K562 (cell line): ENCODE data around the gene POLR3G. TPM values are rescaled to one million over a fixed set of nuclear protein-coding genes. Genes with fewer than 3 reads are reported as not detected.

Experiments used
- ATAC-seq: fragments of 200-7000 bp; cut with Tn5 transposase; 3 replicates; pipeline ENCODE4 v1.9.1; 2020; ENCODE audit warnings: moderate library complexity
- BruUV-seq: library from RNA; stranded (reverse); fragments of 400-500 nt; replicated peaks from 2 replicates; lab custom pipeline; 2021; lab: Mats Ljungman, UMichigan
- CTCF ChIA-PET: fragments of 300-600 bp; formaldehyde crosslinking; extraction: SDS; loops from one replicate; lab custom pipeline; 2021; ENCODE audit warnings: low intra/inter-chr PET ratio; lab: Yijun Ruan, JAX
- POLR2A ChIA-PET: fragments of 300-600, 350-650 bp; sonication (Branson Sonifier 250); formaldehyde crosslinking; extraction: SDS; loops from one replicate; lab custom pipeline; 2021; ENCODE audit warnings: antibody characterized with exemption, inconsistent platforms; lab: Yijun Ruan, JAX
- DNase-seq, 4 experiments: peaks; one replicate each; pipeline versions ENCODE4 v3.0.0 to v3.0.0-alpha.2; 2011 to 2018; ENCODE audit warnings: low spot score in 3 of 4, mixed read lengths in 3 of 4; ENCODE audit errors: extremely low read depth in 1 of 4
- FAIRE-seq: peaks from 2 replicates; lab custom pipeline; 2011; peaks lifted over from hg19 to GRCh38; lab: Jason Lieb, UNC
- H2AFZ ChIP-seq: 2 replicates; pipeline ENCODE4 v1.6.0; 2011; ENCODE audit warnings: low read depth, low read length, control low read depth, inconsistent platforms
- H3K27ac ChIP-seq: fragments of 200-600 bp; 3 replicates; pipeline ENCODE4 v1.8.0; 2011; ENCODE audit warnings: low read depth, mild to moderate bottlenecking, control low read depth, inconsistent platforms, low read length, moderate library complexity, mixed read lengths; ENCODE audit errors: extremely low read depth
- H3K27me3 ChIP-seq, 2 experiments: fragments of 300-600 bp in 1 of 2; 2 replicates in 1 of 2; 3 replicates in 1 of 2; pipeline versions ENCODE4 v1.6.0 to v1.8.0; 2011; ENCODE audit warnings: inconsistent platforms in 2 of 2, low read length in 2 of 2, mild to moderate bottlenecking in 1 of 2, mixed read lengths in 1 of 2, moderate library complexity in 1 of 2; ENCODE audit not compliant: control insufficient read depth in 2 of 2, insufficient read depth in 2 of 2
- H3K36me3 ChIP-seq: fragments of 300-600 bp; 3 replicates; pipeline ENCODE4 v1.8.0; 2011; ENCODE audit warnings: mild to moderate bottlenecking, low read length, inconsistent platforms; ENCODE audit not compliant: control insufficient read depth, insufficient read depth
- H3K4me1 ChIP-seq, 2 experiments: fragments of 200-600 bp in 1 of 2; replicated peaks in 1 of 2; 2 replicates in 1 of 2; 3 replicates in 1 of 2; pipeline versions ENCODE4 v1.5.1 to v1.8.0; 2011; ENCODE audit warnings: inconsistent platforms in 2 of 2, low read length in 2 of 2, mild to moderate bottlenecking in 1 of 2, mixed read lengths in 1 of 2, moderate library complexity in 1 of 2; ENCODE audit not compliant: control insufficient read depth in 2 of 2, insufficient read depth in 2 of 2
- H3K4me2 ChIP-seq: 2 replicates; pipeline ENCODE4 v1.6.1; 2011; ENCODE audit warnings: low read length, control low read depth, inconsistent platforms, mixed read lengths; ENCODE audit not compliant: insufficient read depth
- H3K4me3 ChIP-seq: fragments of 200-600 bp; sonication (generic), shearing (Covaris generic); 2 replicates; pipeline ENCODE4 v1.5.1; 2016; ENCODE audit warnings: control low read depth, inconsistent platforms
- H3K79me2 ChIP-seq: fragments of 200-600 bp; 3 replicates; pipeline ENCODE4 v1.8.0; 2011; ENCODE audit warnings: low read length, inconsistent platforms; ENCODE audit not compliant: control insufficient read depth, insufficient read depth
- H3K9ac ChIP-seq, 2 experiments: 2 replicates each; pipeline versions ENCODE4 v1.6.0 to v1.6.1; 2011; ENCODE audit warnings: low read depth in 2 of 2, low read length in 2 of 2, control low read depth in 1 of 2, inconsistent platforms in 1 of 2, mild to moderate bottlenecking in 1 of 2, mixed read lengths in 1 of 2; ENCODE audit not compliant: insufficient read depth in 1 of 2
- H3K9me1 ChIP-seq: one replicate; pipeline ENCODE4 v1.6.0; 2011; ENCODE audit warnings: inconsistent platforms, mild to moderate bottlenecking, low read length, moderate library complexity; ENCODE audit not compliant: control insufficient read depth, insufficient read depth
- H3K9me3 ChIP-seq: replicated peaks from 2 replicates; pipeline ENCODE4 v1.5.1; 2011; ENCODE audit warnings: low read depth, low read length, inconsistent platforms; ENCODE audit not compliant: control insufficient read depth, insufficient read depth
- H4K20me1 ChIP-seq: replicated peaks from 2 replicates; pipeline ENCODE4 v1.6.1; 2011; ENCODE audit warnings: low read length, inconsistent platforms, mixed read lengths; ENCODE audit not compliant: control insufficient read depth, insufficient read depth
- CHAMP1 ChIP-seq: fragments of 450-650 bp; IDR thresholded peaks from 2 replicates; pipeline ENCODE4 v1.6.1; 2016; ENCODE audit warnings: mild to moderate bottlenecking
- EP400 ChIP-seq: fragments of 450-650 bp; IDR thresholded peaks from 2 replicates; pipeline ENCODE4 v1.6.1; 2017; ENCODE audit warnings: antibody characterized with exemption, mild to moderate bottlenecking, moderate library complexity
- FOS ChIP-seq: IDR thresholded peaks from 3 replicates; pipeline ENCODE4 v1.6.1; 2011; ENCODE audit not compliant: insufficient read length; ENCODE audit errors: extremely low read depth
- L3MBTL2 ChIP-seq: fragments of 450-650 bp; IDR thresholded peaks from 2 replicates; pipeline ENCODE4 v1.6.1; 2016; ENCODE audit warnings: mild to moderate bottlenecking, moderate library complexity
- MEIS2 ChIP-seq: fragments of 450-650 bp; IDR thresholded peaks from 2 replicates; pipeline ENCODE4 v1.6.1; 2014; ENCODE audit warnings: mild to moderate bottlenecking; ENCODE audit not compliant: partially characterized antibody
- SIN3B ChIP-seq: fragments of 450-650 bp; IDR thresholded peaks from 2 replicates; pipeline ENCODE4 v1.6.1; 2017; ENCODE audit warnings: low read depth, mild to moderate bottlenecking, moderate library complexity
- SOX6 ChIP-seq: fragments of 450-650 bp; IDR thresholded peaks from 2 replicates; pipeline ENCODE4 v1.6.1; 2014; ENCODE audit warnings: mild to moderate bottlenecking
- TAF15 ChIP-seq: fragments of 200-400 bp; formaldehyde crosslinking; IDR thresholded peaks from 2 replicates; pipeline ENCODE4 v1.6.1; 2017; ENCODE audit warnings: mild to moderate bottlenecking, low read depth, low read length, moderate library complexity
- TBP ChIP-seq: optimal IDR thresholded peaks from 2 replicates; pipeline ENCODE3; 2011; ENCODE audit warnings: low read depth, low read length, improper control_type of control experiment
- YY1 ChIP-seq, 3 experiments: IDR thresholded peaks; 2 replicates each; pipeline ENCODE4 v1.6.1; 2011; ENCODE audit warnings: low read length in 2 of 3, mild to moderate bottlenecking in 2 of 3, moderate library complexity in 2 of 3, borderline replicate concordance in 1 of 3, control low read depth in 1 of 3, low read depth in 1 of 3; ENCODE audit not compliant: insufficient read depth in 3 of 3, insufficient replicate concordance in 2 of 3, control insufficient read depth in 1 of 3, insufficient read length in 1 of 3; ENCODE audit errors: extremely low read depth in 1 of 3
- ZFP36 ChIP-seq: fragments of 150-350 bp; IDR thresholded peaks from 2 replicates; pipeline ENCODE4 v1.6.1; 2018; ENCODE audit warnings: low read length, low read depth; ENCODE audit not compliant: partially characterized antibody
- ZNF644 ChIP-seq: fragments of 200-800 bp; sonication (Bioruptor generic); IDR thresholded peaks from 2 replicates; pipeline ENCODE4 v1.6.1; 2016; ENCODE audit warnings: low read depth, missing genetic modification characterization, missing compliant biosample characterization
- WGBS: fragments of 100-300 bp; shearing (Covaris generic); methylation state at CpG from one replicate; pipeline ENCODE4 v1.1.6; 2016; ENCODE audit warnings: low coverage, mixed read lengths; ENCODE audit not compliant: insufficient coverage; ENCODE audit errors: missing lambda C conversion rate; 5-methylcytosine and 5-hydroxymethylcytosine counted together
- in situ Hi-C: fragments of 300-500 bp; cut with MboI; formaldehyde crosslinking; loops from 4 replicates; pipeline ENCODE4 v1.15.0; 2018; ENCODE audit warnings: inconsistent platforms, mixed read lengths
- intact Hi-C: fragments of 100-400 bp; cut with micrococcal nuclease; formaldehyde crosslinking; loops from 2 replicates; pipeline ENCODE4 v1.14.2; 2022
- polyA plus RNA-seq, 8 experiments: library from polyadenylated mRNA; depleted of rRNA in 4 of 8; stranded (reverse) in 5 of 8; unstranded in 3 of 8; fragments of >200 nt; fragmentation: Nextera tagmentation in 2 of 8; fragmentation: Illumina TruSeq in 1 of 8; extraction: Ambion mirVana in 2 of 8; extraction: Trizol in 1 of 8; gene quantifications; 2 replicates each; pipeline versions ENCODE4 v1.2.1 to v1.2.3, GENCODE V29; 2011 to 2014; ENCODE audit warnings: inconsistent platforms in 1 of 8, missing spikeins in 1 of 8
- total RNA-seq, 7 experiments: library from RNA; depleted of rRNA in 6 of 7; stranded (reverse); fragments of >200 nt in 6 of 7; fragmentation: Illumina TruSeq in 2 of 7; extraction: Trizol in 2 of 7; gene quantifications; 2 replicates each; pipeline versions ENCODE4 v1.2.1 to v1.2.3, GENCODE V29; 2011 to 2021; ENCODE audit warnings: low replicate concordance in 1 of 7

Gene POLR3G
- total and polyA plus RNA-seq, 9 of the 15 experiments (the other 6 are each of a cell fraction or from before 2014, with no cell fraction given), result 39.0 to 111 (median 59.0) TPM

GRCh38 chr5:90549729-90550275 lies 75.1 kb downstream of the POLR3G start:
- 19% methylated on average over 2 of the region's 2 CpGs for WGBS
- Histone ChIP-seq H3K4me1 (peaks cover 3 to 11% of the 10 kb centered on the region in 2 experiments; a peak in 4 of 5 replicates), H3K4me2 (no peak overlapping the region), H3K79me2 (no peaks in the 10 kb centered on the region), H2AFZ (peak overlapping the region; percentile 52), H3K9me1 (no peaks in the 10 kb centered on the region), H3K4me3 (no peak overlapping the region), H3K36me3 (no peaks in the 10 kb centered on the region), H3K27me3 (no peaks in the 10 kb centered on the region), H3K9ac (no peak overlapping the region), H3K9me3 (no peaks in the 10 kb centered on the region), H3K27ac (no peak overlapping the region), H4K20me1 (no peaks in the 10 kb centered on the region)
- in situ Hi-C loops (no loop called here), intact Hi-C loops (no loop called here)
- DNase-seq, result peak in 1 of 4 experiments; percentile 40
- ChIA-PET POLR2A (interaction anchor here (0.7 kb wide), 1 partner anchor 77 kb away, joined by 3 read pairs; no protein-coding TSS in a partner anchor), CTCF (no interaction called here)
- no peak for FAIRE-seq
- no TSS peak for BruUV-seq
- ATAC-seq, result peak; percentile 30
- TF ChIP-seq FOS (no peak), SOX6 (peak; percentile 49; the same call in 1 of the 2 replicates), ZFP36 (no peak), TAF15 (no peak), CHAMP1 (0 out of 2 replicates have a peak, but pooled peaks have one; percentile 14), ZNF644 (tag) (peak; percentile 68; the same call in 1 of the 2 replicates), L3MBTL2 (peak; percentile 21; the same call in 1 of the 2 replicates), EP400 (0 out of 2 replicates have a peak, but pooled peaks have one; percentile 13), MEIS2 (peak; percentile 56), YY1 (IDR thresholded peaks at IDR 0.05; ENCODE audit: borderline replicate concordance in 1 of 3, control insufficient read depth in 1 of 3, extremely low read depth in 1 of 3, insufficient read depth in 3 of 3, insufficient read length in 1 of 3, insufficient replicate concordance in 2 of 3, low read depth in 1 of 3, low read length in 2 of 3) (peak in 1 of 3 experiments; percentile 50), SIN3B (no peak), TBP (no peak)
